CD14-positive monocyte (primary cell): ENCODE results near the gene DENND4A. TPM values are rescaled to one million over a fixed set of nuclear protein-coding genes. Genes with fewer than 3 reads are reported as not detected.

ENCODE experiments used
- DNase-seq, 3 donors: peaks; one replicate each; pipeline ENCODE4 v3.0.0-alpha.2; 2011 to 2022
- H2AFZ ChIP-seq: 2 replicates; pipeline ENCODE4 v1.6.0; 2012; ENCODE audit warnings: mild to moderate bottlenecking, low read depth, low read length, inconsistent platforms; ENCODE audit not compliant: insufficient read depth, poor library complexity, severe bottlenecking
- H3K27ac ChIP-seq, 2 donors: 1 replicate in 1 of 2; 2 replicates in 1 of 2; pipeline ENCODE4 v1.5.1; 2012 to 2013; ENCODE audit warnings: low read length in 2 of 2, control low read depth in 1 of 2, inconsistent platforms in 1 of 2, low read depth in 1 of 2, mild to moderate bottlenecking in 1 of 2
- H3K27me3 ChIP-seq, 2 donors: one replicate each; pipeline versions ENCODE4 v1.6.0 to v1.6.1; 2011 to 2013; ENCODE audit warnings: low read length in 2 of 2; ENCODE audit not compliant: control insufficient read depth in 2 of 2, insufficient read depth in 2 of 2
- H3K36me3 ChIP-seq, 2 donors: replicated peaks in 1 of 2; 1 replicate in 1 of 2; 2 replicates in 1 of 2; pipeline versions ENCODE4 v1.5.1 to v1.6.1; 2012 to 2013; ENCODE audit warnings: low read length in 2 of 2, control low read depth in 1 of 2, inconsistent platforms in 1 of 2, mild to moderate bottlenecking in 1 of 2; ENCODE audit not compliant: insufficient read depth in 2 of 2, control insufficient read depth in 1 of 2
- H3K4me1 ChIP-seq, 2 donors: 1 replicate in 1 of 2; 2 replicates in 1 of 2; pipeline versions ENCODE4 v1.5.1 to v1.6.1; 2012 to 2013; ENCODE audit warnings: low read length in 2 of 2, control low read depth in 1 of 2, inconsistent platforms in 1 of 2, mild to moderate bottlenecking in 1 of 2, moderate library complexity in 1 of 2; ENCODE audit not compliant: insufficient read depth in 2 of 2, control insufficient read depth in 1 of 2
- H3K4me2 ChIP-seq: replicated peaks from 2 replicates; pipeline ENCODE3; 2012; ENCODE audit warnings: low read length, moderate library complexity, mild to moderate bottlenecking; ENCODE audit not compliant: poor library complexity, severe bottlenecking; ENCODE audit errors: extremely low read depth
- H3K4me3 ChIP-seq, 3 experiments: fragments of 200-600 bp in 1 of 3; sonication (generic) in 1 of 3; replicated peaks in 1 of 3; 1 replicate in 2 of 3; 2 replicates in 1 of 3; pipeline ENCODE4 v1.5.1; 2011 to 2013; ENCODE audit warnings: low read length in 3 of 3, mild to moderate bottlenecking in 3 of 3, control low read depth in 2 of 3, low read depth in 2 of 3, inconsistent platforms in 1 of 3, moderate library complexity in 1 of 3
- H3K79me2 ChIP-seq: 2 replicates; pipeline ENCODE4 v1.6.0; 2012; ENCODE audit warnings: mild to moderate bottlenecking, control low read depth, inconsistent platforms, low read length, moderate library complexity; ENCODE audit not compliant: insufficient read depth
- H3K9ac ChIP-seq: 2 replicates; pipeline ENCODE4 v1.6.0; 2017; ENCODE audit warnings: low read length, mild to moderate bottlenecking; ENCODE audit not compliant: insufficient read depth, poor library complexity, severe bottlenecking
- H3K9me3 ChIP-seq, 2 donors: replicated peaks in 1 of 2; 1 replicate in 1 of 2; 2 replicates in 1 of 2; pipeline versions ENCODE4 v1.5.1 to v1.6.1; 2012 to 2013; ENCODE audit warnings: low read length in 2 of 2, control low read depth in 1 of 2; ENCODE audit not compliant: control insufficient read depth in 1 of 2, insufficient read depth in 1 of 2
- H4K20me1 ChIP-seq: 2 replicates; pipeline ENCODE4 v1.6.0; 2012; ENCODE audit warnings: mild to moderate bottlenecking, low read length, control low read depth, moderate library complexity; ENCODE audit not compliant: insufficient read depth
- H3K27ac Mint-ChIP-seq, 7 donors: one replicate each; pipeline ENCODE4 v1.8.0; 2020; ENCODE audit warnings: mild to moderate bottlenecking in 7 of 7, mixed read lengths in 7 of 7, moderate library complexity in 6 of 7, inconsistent platforms in 2 of 7
- H3K27me3 Mint-ChIP-seq, 3 donors: one replicate each; pipeline ENCODE4 v1.8.0; 2021 to 2022; ENCODE audit warnings: low read depth in 3 of 3, mild to moderate bottlenecking in 3 of 3, mixed read lengths in 3 of 3, moderate library complexity in 3 of 3, inconsistent platforms in 1 of 3
- H3K36me3 Mint-ChIP-seq, 2 donors: one replicate each; pipeline ENCODE4 v1.8.0; 2020; ENCODE audit warnings: mixed read lengths in 2 of 2, inconsistent platforms in 1 of 2, mild to moderate bottlenecking in 1 of 2
- H3K4me1 Mint-ChIP-seq: one replicate; pipeline ENCODE4 v1.8.0; 2020; ENCODE audit warnings: mild to moderate bottlenecking, mixed read lengths
- H3K4me3 Mint-ChIP-seq, 2 donors: one replicate each; pipeline ENCODE4 v1.8.0; 2020; ENCODE audit warnings: mild to moderate bottlenecking in 2 of 2, mixed read lengths in 2 of 2, moderate library complexity in 1 of 2
- H3K9me3 Mint-ChIP-seq, 7 donors: one replicate each; pipeline ENCODE4 v1.8.0; 2020 to 2022; ENCODE audit warnings: mixed read lengths in 7 of 7, mild to moderate bottlenecking in 6 of 7, moderate library complexity in 6 of 7, inconsistent platforms in 2 of 7
- WGBS: methylation state at CpG from one replicate; pipeline ENCODE4 v1.1.5; 2013; ENCODE audit warnings: missing lambda C conversion rate; ENCODE audit not compliant: insufficient coverage; 5-methylcytosine and 5-hydroxymethylcytosine counted together
- intact Hi-C, 2 donors: fragments of 100-400 bp; cut with micrococcal nuclease; formaldehyde crosslinking; loops; one replicate each; pipeline versions ENCODE4 v1.15.0 to v1.15.1; 2023
- polyA plus RNA-seq, 3 donors: library from polyadenylated mRNA; depleted of rRNA in 1 of 3; unstranded in 2 of 3; stranded (reverse) in 1 of 3; fragments of 300-500 nt in 2 of 3; fragments of >200 nt in 1 of 3; fragmentation: Illumina TruSeq in 2 of 3; gene quantifications; 1 replicate in 2 of 3; 2 replicates in 1 of 3; pipeline ENCODE4 v1.2.3, GENCODE V29; 2012 to 2021
- TF ChIP-seq, protein P1 (sequence below): fragments of 200-600 bp; IDR thresholded peaks from one replicate; pipeline ENCODE4 v1.8.0; 2022; ENCODE audit warnings: antibody characterized with exemption, mild to moderate bottlenecking

The DENND4A gene
- polyA plus RNA-seq, 3 donors = 4.6 to 11.0 (median 6.9) TPM

DNA sequence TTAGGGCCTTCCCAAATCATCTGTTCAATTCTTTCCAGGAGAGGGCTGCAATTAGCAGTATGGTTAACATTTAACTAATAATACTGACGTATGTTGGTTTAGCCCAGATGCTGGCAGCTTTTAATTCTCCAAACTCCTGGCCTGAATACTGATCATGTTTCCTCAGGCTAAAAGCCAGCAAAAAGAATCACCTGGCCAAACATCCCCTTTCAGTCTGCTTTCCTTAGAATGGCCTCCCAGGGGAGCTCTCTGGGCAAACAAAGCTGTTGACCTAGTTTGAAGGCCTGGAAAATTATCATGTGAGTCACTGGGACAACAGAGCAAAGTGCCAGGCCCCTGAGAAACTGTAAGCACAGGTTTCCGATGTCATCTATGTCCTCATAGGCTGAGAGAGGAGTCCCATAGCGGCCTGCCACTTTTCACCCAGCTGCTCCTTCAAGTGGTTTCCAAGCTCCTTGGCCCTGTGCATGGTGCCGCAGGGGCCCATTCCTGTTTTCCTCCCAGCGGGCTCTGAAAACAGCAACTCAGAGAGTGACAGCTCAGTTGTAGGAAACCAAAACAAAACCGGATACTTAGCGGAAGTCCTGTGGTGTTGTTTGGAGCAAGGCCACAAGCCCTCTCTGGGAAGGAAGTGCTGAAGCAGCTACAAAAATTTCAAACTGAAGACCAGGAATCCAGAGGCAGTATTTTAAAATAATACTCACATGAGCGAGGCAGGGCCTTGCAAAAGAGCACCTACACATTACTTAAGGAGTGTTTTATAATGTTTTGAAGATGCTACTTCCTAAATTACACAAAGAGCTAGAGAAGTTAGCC lies 40.7 kb upstream of the DENND4A start:
- Histone ChIP-seq H3K9me3 (no peaks in the 10 kb centered on the region), H2AFZ (peak overlapping the region; percentile 78), H3K4me2 (peak overlapping the region; percentile 64), H3K9ac (peak overlapping the region; percentile 62), H3K36me3 (no peaks in the 10 kb centered on the region), H3K4me1 (peaks cover 61 to 67% of the 10 kb centered on the region in 2 donors), H3K27me3 (no peaks in the 10 kb centered on the region), H3K79me2 (no peaks in the 10 kb centered on the region), H3K4me3 (peak overlapping the region in 2 of 3 experiments; percentile 7 to 51), H4K20me1 (no peaks in the 10 kb centered on the region), H3K27ac (peak overlapping the region; percentile 91 to 95)
- H3K4me1 Mint-ChIP-seq = peaks cover 76% of the 10 kb centered on the region
- peaks cover 0 to 2% (median 0%) of the 10 kb centered on the region in 3 donors for H3K27me3 Mint-ChIP-seq
- WGBS = 3% methylated on average over 5 of the region's 8 CpGs
- H3K27ac Mint-ChIP-seq = peak overlapping the region; percentile 95 to 99 (median 97)
- H3K4me3 Mint-ChIP-seq = peak overlapping the region; percentile 61 to 86
- H3K36me3 Mint-ChIP-seq = peaks cover 0 to 2% of the 10 kb centered on the region in 2 donors
- peak; percentile 70 to 84 (median 83) for DNase-seq
- intact Hi-C loops = loop anchor here in 1 of 2 donors (2.0 to 5.0 kb wide), 2 partner anchors 14 to 40 kb away; partner anchors contain the start of gene DENND4A
- TF ChIP-seq, protein P1, sequence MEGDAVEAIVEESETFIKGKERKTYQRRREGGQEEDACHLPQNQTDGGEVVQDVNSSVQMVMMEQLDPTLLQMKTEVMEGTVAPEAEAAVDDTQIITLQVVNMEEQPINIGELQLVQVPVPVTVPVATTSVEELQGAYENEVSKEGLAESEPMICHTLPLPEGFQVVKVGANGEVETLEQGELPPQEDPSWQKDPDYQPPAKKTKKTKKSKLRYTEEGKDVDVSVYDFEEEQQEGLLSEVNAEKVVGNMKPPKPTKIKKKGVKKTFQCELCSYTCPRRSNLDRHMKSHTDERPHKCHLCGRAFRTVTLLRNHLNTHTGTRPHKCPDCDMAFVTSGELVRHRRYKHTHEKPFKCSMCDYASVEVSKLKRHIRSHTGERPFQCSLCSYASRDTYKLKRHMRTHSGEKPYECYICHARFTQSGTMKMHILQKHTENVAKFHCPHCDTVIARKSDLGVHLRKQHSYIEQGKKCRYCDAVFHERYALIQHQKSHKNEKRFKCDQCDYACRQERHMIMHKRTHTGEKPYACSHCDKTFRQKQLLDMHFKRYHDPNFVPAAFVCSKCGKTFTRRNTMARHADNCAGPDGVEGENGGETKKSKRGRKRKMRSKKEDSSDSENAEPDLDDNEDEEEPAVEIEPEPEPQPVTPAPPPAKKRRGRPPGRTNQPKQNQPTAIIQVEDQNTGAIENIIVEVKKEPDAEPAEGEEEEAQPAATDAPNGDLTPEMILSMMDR = no peak
- no peaks in the 10 kb centered on the region for H3K9me3 Mint-ChIP-seq

DNA sequence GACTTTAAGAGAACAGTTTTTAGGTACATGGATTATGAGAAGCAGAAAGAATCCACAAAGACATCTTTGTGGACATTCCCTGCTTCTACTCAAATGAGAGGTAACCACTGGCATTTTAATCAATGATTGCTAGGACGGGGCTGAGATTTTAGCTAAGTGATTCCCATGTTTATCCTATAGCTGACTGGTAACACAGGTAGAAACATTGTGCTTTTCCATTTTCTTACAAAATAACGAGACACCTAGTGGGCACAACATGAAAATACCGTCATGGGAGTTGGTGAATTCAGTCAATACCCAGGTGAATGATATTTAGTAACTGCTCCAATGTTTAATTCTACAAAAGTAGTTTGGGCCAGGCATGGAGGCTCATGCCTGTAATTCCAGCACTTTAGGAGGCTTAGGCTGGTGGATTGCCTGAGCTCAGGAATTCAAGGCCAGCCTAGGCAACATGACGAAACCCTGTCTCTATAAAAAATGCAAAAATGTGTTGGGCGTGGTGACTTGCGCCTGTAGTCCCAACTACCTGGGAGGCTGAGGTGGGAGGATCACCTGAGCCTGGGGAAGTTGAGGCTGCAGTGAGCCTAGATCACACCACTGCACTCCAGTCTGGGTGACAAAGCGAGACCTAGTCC lies 37.2 kb upstream of the DENND4A start:
- Mint-ChIP-seq H3K27ac (peak overlapping the region in 1 of 7 donors; percentile 41), H3K4me3 (no peak overlapping the region), H3K27me3 (peaks cover 0 to 2% (median 0%) of the 10 kb centered on the region in 3 donors), H3K36me3 (peaks cover 0 to 2% of the 10 kb centered on the region in 2 donors), H3K4me1 (peaks cover 63% of the 10 kb centered on the region), H3K9me3 (no peaks in the 10 kb centered on the region)
- DNase-seq = peak in 1 of 3 donors; percentile 21
- no peak overlapping the region for H3K27ac ChIP-seq
- H2AFZ ChIP-seq = no peak overlapping the region
- no peaks in the 10 kb centered on the region for H3K9me3 ChIP-seq
- H3K4me1 ChIP-seq = peaks cover 51 to 54% of the 10 kb centered on the region in 2 donors
- H3K79me2 ChIP-seq = no peaks in the 10 kb centered on the region
- TF ChIP-seq, protein P1 = peak; percentile 53
- no peak overlapping the region for H3K4me3 ChIP-seq
- H3K27me3 ChIP-seq = no peaks in the 10 kb centered on the region
- no peak overlapping the region for H3K4me2 ChIP-seq
- H3K9ac ChIP-seq = no peak overlapping the region
- no peaks in the 10 kb centered on the region for H3K36me3 ChIP-seq
- no peaks in the 10 kb centered on the region for H4K20me1 ChIP-seq
- intact Hi-C loops = loop anchor here in 1 of 2 donors (5.0 kb wide), 1 partner anchor 37 kb away; the partner anchor contains the start of gene DENND4A
- 50% methylated on average over 2 of the region's 7 CpGs for WGBS
